Activated CD4-positive, alpha-beta T cell treated with anti-CD3 and anti-CD28 coated beads, Interleukin-2, amount 10 ng/mL, durations not matched to agents 7 days and 5 days (primary cell): Measurements from ENCODE around the gene FANCF. TPM values are rescaled to one million over a fixed set of nuclear protein-coding genes. Genes with fewer than 3 reads are reported as not detected.
A peak's percentile ranks its signal among the peaks of the same experiment; 100 is the strongest.
"Not testable (repeated sequence)": the region's sequence is repeated elsewhere in the genome, so short reads cannot be mapped to it uniquely, and the experiment has no call there.

Experiments
- CTCF ChIA-PET: fragments of 350-600 bp; sonication (Branson Sonifier 250); formaldehyde crosslinking; loops from one replicate; lab custom pipeline; 2021; ENCODE audit warnings: antibody characterized with exemption; lab: Charles Lee
- POLR2A ChIA-PET: fragments of 350-600 bp; sonication (Branson Sonifier 250); formaldehyde crosslinking; loops from one replicate; lab custom pipeline; 2021; ENCODE audit warnings: antibody characterized with exemption; lab: Charles Lee
- DNase-seq: peaks from one replicate; pipeline ENCODE4 v3.0.0-alpha.2; 2020
- H3K27ac Mint-ChIP-seq: one replicate; pipeline ENCODE4 v1.8.0; 2021; ENCODE audit warnings: mild to moderate bottlenecking, moderate library complexity, mixed read lengths
- H3K27me3 Mint-ChIP-seq: one replicate; pipeline ENCODE4 v1.8.0; 2021; ENCODE audit warnings: mixed read lengths
- H3K36me3 Mint-ChIP-seq: one replicate; pipeline ENCODE4 v1.8.0; 2021; ENCODE audit warnings: low read depth, mixed read lengths
- H3K4me1 Mint-ChIP-seq: one replicate; pipeline ENCODE4 v1.8.0; 2021; ENCODE audit warnings: mixed read lengths
- H3K4me3 Mint-ChIP-seq: one replicate; pipeline ENCODE4 v1.8.0; 2021; ENCODE audit warnings: mild to moderate bottlenecking, moderate library complexity, mixed read lengths
- H3K9me3 Mint-ChIP-seq: one replicate; pipeline ENCODE4 v1.8.0; 2021; ENCODE audit warnings: mixed read lengths
- total RNA-seq, 2 experiments: library from RNA; stranded (reverse); gene quantifications; one replicate each; pipeline ENCODE4 v1.2.3, GENCODE V29; 2021

FANCF gene
- total RNA-seq, 2 experiments from 2014 or later, result 15.7 to 16.4 TPM

GRCh38 chr11:22652346-22652745, 26.7 kb upstream of the FANCF start:
- CTCF ChIA-PET, H3K36me3 Mint-ChIP-seq, H3K27me3 Mint-ChIP-seq, POLR2A ChIA-PET, DNase-seq, H3K27ac Mint-ChIP-seq, H3K4me3 Mint-ChIP-seq, H3K9me3 Mint-ChIP-seq: not testable (repeated sequence)
- peaks cover 12% of the 10 kb centered on the region for H3K4me1 Mint-ChIP-seq

GRCh38 chr11:22641559-22641958, 15.9 kb upstream of the FANCF start:
- POLR2A ChIA-PET, result no interaction called here
- H3K36me3 Mint-ChIP-seq, result no peaks in the 10 kb centered on the region

GRCh38 chr11:22640862-22641261, 15.2 kb upstream of the FANCF start:
- CTCF ChIA-PET, result no interaction called here
- POLR2A ChIA-PET, result no interaction called here
- H3K27ac Mint-ChIP-seq, result no peak overlapping the region
- peaks cover 2% of the 10 kb centered on the region for H3K4me1 Mint-ChIP-seq
- no peak for DNase-seq
- H3K9me3 Mint-ChIP-seq, result no peaks in the 10 kb centered on the region
- no peaks in the 10 kb centered on the region for H3K27me3 Mint-ChIP-seq
- no peaks in the 10 kb centered on the region for H3K36me3 Mint-ChIP-seq
- H3K4me3 Mint-ChIP-seq, result no peak overlapping the region

More at GRCh38 chr11:22641559-22641958, 15.9 kb upstream of the FANCF start:
- Mint-ChIP-seq H3K4me1 (peaks cover 2% of the 10 kb centered on the region), H3K9me3 (no peaks in the 10 kb centered on the region), H3K27me3 (no peaks in the 10 kb centered on the region), H3K4me3 (no peak overlapping the region), H3K27ac (no peak overlapping the region)
- no peak for DNase-seq
- CTCF ChIA-PET, result no interaction called here

- DNase-seq, result no peak
- Mint-ChIP-seq H3K4me3 (no peak overlapping the region), H3K36me3 (no peaks in the 10 kb centered on the region), H3K4me1 (peaks cover 2% of the 10 kb centered on the region), H3K27ac (no peak overlapping the region), H3K27me3 (no peaks in the 10 kb centered on the region), H3K9me3 (no peaks in the 10 kb centered on the region)
- POLR2A ChIA-PET, result no interaction called here
- CTCF ChIA-PET, result no interaction called here
These were observed 10.1 kb upstream of the FANCF start for GRCh38 chr11:22635689-22636088.

- Mint-ChIP-seq H3K27ac (no peak overlapping the region), H3K27me3 (no peaks in the 10 kb centered on the region), H3K9me3 (no peaks in the 10 kb centered on the region), H3K4me1 (peaks cover 2% of the 10 kb centered on the region), H3K4me3 (no peak overlapping the region), H3K36me3 (no peaks in the 10 kb centered on the region)
- POLR2A ChIA-PET, result no interaction called here
- CTCF ChIA-PET, result no interaction called here
- no peak for DNase-seq
These were observed 9.4 kb upstream of the FANCF start for GRCh38 chr11:22634897-22635629.

GRCh38 chr11:22633354-22633902, 7.8 kb upstream of the FANCF start:
- ChIA-PET CTCF (no interaction called here), POLR2A (no interaction called here)
- H3K9me3 Mint-ChIP-seq, result peaks cover 2% of the 10 kb centered on the region
- no peak for DNase-seq
- H3K4me3 Mint-ChIP-seq, result no peak overlapping the region
- no peaks in the 10 kb centered on the region for H3K36me3 Mint-ChIP-seq
- H3K27me3 Mint-ChIP-seq, result no peaks in the 10 kb centered on the region
- no peak overlapping the region for H3K27ac Mint-ChIP-seq
- peaks cover 2% of the 10 kb centered on the region for H3K4me1 Mint-ChIP-seq

- no peak overlapping the region for H3K27ac Mint-ChIP-seq
- no peak for DNase-seq
- no peaks in the 10 kb centered on the region for H3K27me3 Mint-ChIP-seq
- peaks cover 21% of the 10 kb centered on the region for H3K4me1 Mint-ChIP-seq
- peaks cover 2% of the 10 kb centered on the region for H3K9me3 Mint-ChIP-seq
- peaks cover 14% of the 10 kb centered on the region for H3K36me3 Mint-ChIP-seq
- CTCF ChIA-PET, result no interaction called here
- POLR2A ChIA-PET, result no interaction called here
- no peak overlapping the region for H3K4me3 Mint-ChIP-seq
These were observed 1.8 kb upstream of the FANCF start for GRCh38 chr11:22627421-22627820.

- Mint-ChIP-seq H3K27ac (peak overlapping the region; percentile 100), H3K9me3 (peaks cover 2% of the 10 kb centered on the region), H3K4me3 (peak overlapping the region; percentile 99), H3K36me3 (peaks cover 18% of the 10 kb centered on the region), H3K27me3 (no peaks in the 10 kb centered on the region), H3K4me1 (peaks cover 23% of the 10 kb centered on the region)
- POLR2A ChIA-PET, result no interaction called here
- CTCF ChIA-PET, result no interaction called here
- DNase-seq, result no peak
These were observed 1.1 kb upstream of the FANCF start for GRCh38 chr11:22626573-22627239.

- Mint-ChIP-seq H3K27ac (peak overlapping the region; percentile 100), H3K27me3 (no peaks in the 10 kb centered on the region), H3K9me3 (peaks cover 2% of the 10 kb centered on the region), H3K36me3 (peaks cover 27% of the 10 kb centered on the region), H3K4me3 (peak overlapping the region; percentile 99), H3K4me1 (peaks cover 23% of the 10 kb centered on the region)
- POLR2A ChIA-PET, result no interaction called here
- DNase-seq, result peak; percentile 59
- CTCF ChIA-PET, result interaction anchor here (1.6 kb wide), 1 partner anchor 204 kb away, joined by 4 read pairs; the partner anchor contains the start of gene SVIP
These were observed 728 bp downstream of the FANCF start for GRCh38 chr11:22624742-22625447.

GRCh38 chr11:22617868-22618267, 7.8 kb downstream of the FANCF start:
- Mint-ChIP-seq H3K36me3 (peaks cover 21% of the 10 kb centered on the region), H3K27me3 (peaks cover 2% of the 10 kb centered on the region), H3K27ac (no peak overlapping the region), H3K4me1 (peaks cover 4% of the 10 kb centered on the region), H3K4me3 (no peak overlapping the region), H3K9me3 (no peaks in the 10 kb centered on the region)
- no peak for DNase-seq
- ChIA-PET CTCF (no interaction called here), POLR2A (no interaction called here)

- POLR2A ChIA-PET, result no interaction called here
- no peaks in the 10 kb centered on the region for H3K9me3 Mint-ChIP-seq
- H3K27ac Mint-ChIP-seq, result no peak overlapping the region
- DNase-seq, result no peak
- H3K4me3 Mint-ChIP-seq, result no peak overlapping the region
- no peaks in the 10 kb centered on the region for H3K4me1 Mint-ChIP-seq
- no peaks in the 10 kb centered on the region for H3K36me3 Mint-ChIP-seq
- peaks cover 2% of the 10 kb centered on the region for H3K27me3 Mint-ChIP-seq
- CTCF ChIA-PET, result no interaction called here
These were observed 21.7 kb downstream of the FANCF start for GRCh38 chr11:22603933-22604332.

- DNase-seq, result no peak
- no peaks in the 10 kb centered on the region for H3K4me1 Mint-ChIP-seq
- CTCF ChIA-PET, result no interaction called here
These were observed 23.1 kb downstream of the FANCF start for GRCh38 chr11:22602504-22602903.

GRCh38 chr11:22599458-22599857, 26.2 kb downstream of the FANCF start:
- CTCF ChIA-PET, result no interaction called here
- POLR2A ChIA-PET, result no interaction called here
- H3K9me3 Mint-ChIP-seq, result no peaks in the 10 kb centered on the region
- H3K27me3 Mint-ChIP-seq, result peaks cover 2% of the 10 kb centered on the region
- H3K36me3 Mint-ChIP-seq, result no peaks in the 10 kb centered on the region
- H3K27ac Mint-ChIP-seq, result no peak overlapping the region
- H3K4me3 Mint-ChIP-seq, result no peak overlapping the region
- DNase-seq, result no peak
- H3K4me1 Mint-ChIP-seq, result no peaks in the 10 kb centered on the region

More at GRCh38 chr11:22602504-22602903, 23.1 kb downstream of the FANCF start:
- H3K36me3 Mint-ChIP-seq, result no peaks in the 10 kb centered on the region
- POLR2A ChIA-PET, result no interaction called here
- no peak overlapping the region for H3K4me3 Mint-ChIP-seq
- no peak overlapping the region for H3K27ac Mint-ChIP-seq
- no peaks in the 10 kb centered on the region for H3K9me3 Mint-ChIP-seq
- peaks cover 2% of the 10 kb centered on the region for H3K27me3 Mint-ChIP-seq
